Liver (tissue), 9 donors: ENCODE data around the gene PPP1R14C. TPM values are rescaled to one million over a fixed set of nuclear protein-coding genes. Genes with fewer than 3 reads are reported as not detected.

Experiments used
- DNase-seq: peaks from one replicate; pipeline ENCODE4 v3.0.0-alpha.2; 2017; ENCODE audit warnings: low spot score
- H3K27ac ChIP-seq, 2 donors: one replicate each; pipeline ENCODE4 v1.7.0; 2013; ENCODE audit warnings: inconsistent platforms in 2 of 2, low read length in 2 of 2, control low read depth in 1 of 2, low read depth in 1 of 2, mild to moderate bottlenecking in 1 of 2
- H3K27me3 ChIP-seq, 4 donors: one replicate each; pipeline versions ENCODE4 v1.6.1 to v1.7.0; 2013; ENCODE audit warnings: low read length in 3 of 4, inconsistent platforms in 1 of 4, mild to moderate bottlenecking in 1 of 4, moderate library complexity in 1 of 4; ENCODE audit not compliant: control insufficient read depth in 4 of 4, insufficient read depth in 4 of 4
- H3K36me3 ChIP-seq, 4 donors: one replicate each; pipeline versions ENCODE4 v1.6.1 to v1.7.0; 2013; ENCODE audit warnings: low read length in 3 of 4, mild to moderate bottlenecking in 3 of 4, low read depth in 1 of 4, moderate library complexity in 1 of 4; ENCODE audit not compliant: control insufficient read depth in 4 of 4, insufficient read depth in 3 of 4
- H3K4me1 ChIP-seq, 4 donors: one replicate each; pipeline versions ENCODE4 v1.6.1 to v1.7.0; 2013; ENCODE audit warnings: low read length in 3 of 4, mild to moderate bottlenecking in 3 of 4, moderate library complexity in 1 of 4; ENCODE audit not compliant: control insufficient read depth in 4 of 4, insufficient read depth in 4 of 4
- H3K4me3 ChIP-seq, 3 donors: one replicate each; pipeline versions ENCODE4 v1.6.1 to v1.7.0; 2013; ENCODE audit warnings: low read length in 3 of 3, control low read depth in 1 of 3, low read depth in 1 of 3, mild to moderate bottlenecking in 1 of 3
- H3K9ac ChIP-seq, 2 donors: one replicate each; pipeline ENCODE4 v1.7.0; 2013; ENCODE audit warnings: low read length in 2 of 2, mild to moderate bottlenecking in 2 of 2, moderate library complexity in 2 of 2, control low read depth in 1 of 2, low read depth in 1 of 2
- H3K9me3 ChIP-seq, 4 donors: one replicate each; pipeline versions ENCODE4 v1.6.1 to v1.7.0; 2013; ENCODE audit warnings: low read length in 3 of 4; ENCODE audit not compliant: control insufficient read depth in 4 of 4
- EGR1 ChIP-seq, 2 donors: IDR thresholded peaks; 2 replicates each; pipeline ENCODE4 v1.6.1; 2016 to 2018; ENCODE audit warnings: antibody characterized with exemption in 2 of 2, low read depth in 2 of 2
- FOXA1 ChIP-seq: IDR thresholded peaks from 2 replicates; pipeline ENCODE4 v1.6.1; 2016; ENCODE audit warnings: antibody characterized with exemption
- FOXA2 ChIP-seq: IDR thresholded peaks from 2 replicates; pipeline ENCODE4 v1.6.1; 2016; ENCODE audit warnings: antibody characterized with exemption
- GABPA ChIP-seq, 2 donors: IDR thresholded peaks in 1 of 2; conservative IDR thresholded peaks in 1 of 2; 2 replicates each; pipeline ENCODE4 v1.6.1; 2016; ENCODE audit warnings: antibody characterized with exemption in 2 of 2, mild to moderate bottlenecking in 1 of 2, moderate library complexity in 1 of 2
- HNF4A ChIP-seq, 2 donors: conservative IDR thresholded peaks; 2 replicates each; pipeline ENCODE4 v1.6.1; 2016; ENCODE audit warnings: antibody characterized with exemption in 2 of 2, mild to moderate bottlenecking in 2 of 2
- HNF4G ChIP-seq: IDR thresholded peaks from 2 replicates; pipeline ENCODE4 v1.6.1; 2016; ENCODE audit warnings: antibody characterized with exemption
- JUND ChIP-seq, 2 donors: IDR thresholded peaks; 2 replicates each; pipeline ENCODE4 v1.6.1; 2016; ENCODE audit warnings: antibody characterized with exemption in 2 of 2
- NR2F2 ChIP-seq: IDR thresholded peaks from 2 replicates; pipeline ENCODE4 v1.6.1; 2016; ENCODE audit warnings: antibody characterized with exemption
- RAD21 ChIP-seq, 2 donors: IDR thresholded peaks; 2 replicates each; pipeline ENCODE4 v1.6.1; 2016; ENCODE audit warnings: antibody characterized with exemption in 2 of 2, mild to moderate bottlenecking in 2 of 2
- RXRA ChIP-seq, 2 donors: IDR thresholded peaks; 2 replicates each; pipeline ENCODE4 v1.6.1; 2017 to 2018; ENCODE audit warnings: antibody characterized with exemption in 2 of 2, mild to moderate bottlenecking in 1 of 2
- SP1 ChIP-seq: IDR thresholded peaks from 2 replicates; pipeline ENCODE4 v1.6.1; 2018; ENCODE audit warnings: antibody characterized with exemption, mild to moderate bottlenecking
- TAF1 ChIP-seq: conservative IDR thresholded peaks from 2 replicates; pipeline ENCODE4 v1.6.1; 2016; ENCODE audit warnings: antibody characterized with exemption, mild to moderate bottlenecking
- YY1 ChIP-seq: IDR thresholded peaks from 2 replicates; pipeline ENCODE4 v1.6.1; 2016; ENCODE audit warnings: antibody characterized with exemption, mild to moderate bottlenecking
- WGBS: extraction: QIAGEN DNeasy Blood & Tissue Kit; methylation state at CpG from one replicate; pipeline ENCODE4 v1.1.7; 2013; 5-methylcytosine and 5-hydroxymethylcytosine counted together
- polyA plus RNA-seq, 2 donors: library from polyadenylated mRNA; stranded (reverse) in 1 of 2; unstranded in 1 of 2; fragments of 200-250 nt in 1 of 2; fragments of >200 nt in 1 of 2; fragmentation: Nextera tagmentation in 1 of 2; extraction: Ambion mirVana in 1 of 2; gene quantifications; one replicate each; pipeline versions ENCODE4 v1.2.1 to v1.2.3, GENCODE V29; 2013 to 2015
- total RNA-seq, 2 donors: library from RNA; depleted of rRNA; stranded (reverse); fragments of >200 nt; gene quantifications; one replicate each; pipeline ENCODE4 v1.2.3, GENCODE V29; 2014
- TF ChIP-seq, protein P1 (sequence below): IDR thresholded peaks from 2 replicates; pipeline ENCODE4 v1.6.1; 2016; ENCODE audit warnings: antibody characterized with exemption
- TF ChIP-seq, protein P2 (sequence below): fragments of 150-350 bp; IDR thresholded peaks from 2 replicates; pipeline ENCODE4 v1.5.1; 2017; ENCODE audit warnings: improper control_type of control experiment, low read depth, low read length; ENCODE audit not compliant: missing input control
- TF ChIP-seq, protein P3 (sequence below): IDR thresholded peaks from 2 replicates; pipeline ENCODE4 v1.6.1; 2016; ENCODE audit warnings: antibody characterized with exemption
- TF ChIP-seq, protein P4 (sequence below): IDR thresholded peaks from 2 replicates; pipeline ENCODE4 v1.6.1; 2016; ENCODE audit warnings: antibody characterized with exemption
- TF ChIP-seq, protein P5 (sequence below): IDR thresholded peaks from 2 replicates; pipeline ENCODE4 v1.6.1; 2016; ENCODE audit warnings: antibody characterized with exemption, mild to moderate bottlenecking
- donor health status: healthy.
- donor health status: healthy.
- donor health status: healthy.
- donor health status: healthy.
- donor health status: healthy.

Gene PPP1R14C
- total and polyA plus RNA-seq, 4 donors, result 0.05 TPM; not detected in 3

DNA sequence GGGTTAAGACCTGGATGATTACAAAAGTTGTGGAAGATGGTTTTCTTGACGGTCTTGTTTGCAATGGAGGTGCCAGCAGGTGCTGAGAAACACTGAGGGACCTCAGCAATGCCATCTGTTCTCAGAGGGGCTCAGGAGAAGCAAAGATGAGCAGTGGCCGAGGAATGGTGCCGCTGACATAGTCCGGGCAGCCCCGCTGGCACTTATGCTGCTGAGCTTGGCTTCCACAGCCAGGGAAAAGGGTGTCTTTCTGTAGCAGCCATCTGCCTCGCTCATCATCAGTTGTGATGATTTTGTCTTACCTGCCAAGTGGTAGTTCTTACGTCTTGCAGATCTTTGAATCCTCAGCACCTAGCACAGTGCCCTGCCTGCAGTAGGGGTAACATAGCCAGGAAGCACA, 55.7 kb downstream of the PPP1R14C start:
- Histone ChIP-seq H3K27ac (no peak overlapping the region), H3K4me3 (no peak overlapping the region), H3K27me3 (no peaks in the 10 kb centered on the region), H3K36me3 (no peaks in the 10 kb centered on the region), H3K9me3 (no peaks in the 10 kb centered on the region), H3K9ac (no peak overlapping the region), H3K4me1 (peaks cover 2 to 13% (median 6%) of the 10 kb centered on the region in 4 donors)
- no peak for DNase-seq
- WGBS, result 95% methylated on average over 7 of the region's 7 CpGs
- TF ChIP-seq, protein P1, sequence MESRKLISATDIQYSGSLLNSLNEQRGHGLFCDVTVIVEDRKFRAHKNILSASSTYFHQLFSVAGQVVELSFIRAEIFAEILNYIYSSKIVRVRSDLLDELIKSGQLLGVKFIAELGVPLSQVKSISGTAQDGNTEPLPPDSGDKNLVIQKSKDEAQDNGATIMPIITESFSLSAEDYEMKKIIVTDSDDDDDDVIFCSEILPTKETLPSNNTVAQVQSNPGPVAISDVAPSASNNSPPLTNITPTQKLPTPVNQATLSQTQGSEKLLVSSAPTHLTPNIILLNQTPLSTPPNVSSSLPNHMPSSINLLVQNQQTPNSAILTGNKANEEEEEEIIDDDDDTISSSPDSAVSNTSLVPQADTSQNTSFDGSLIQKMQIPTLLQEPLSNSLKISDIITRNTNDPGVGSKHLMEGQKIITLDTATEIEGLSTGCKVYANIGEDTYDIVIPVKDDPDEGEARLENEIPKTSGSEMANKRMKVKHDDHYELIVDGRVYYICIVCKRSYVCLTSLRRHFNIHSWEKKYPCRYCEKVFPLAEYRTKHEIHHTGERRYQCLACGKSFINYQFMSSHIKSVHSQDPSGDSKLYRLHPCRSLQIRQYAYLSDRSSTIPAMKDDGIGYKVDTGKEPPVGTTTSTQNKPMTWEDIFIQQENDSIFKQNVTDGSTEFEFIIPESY, result no peak
- TF ChIP-seq SP1, result no peak
- TF ChIP-seq HNF4A (conservative IDR thresholded peaks at IDR 0.05), result no peak
- TF ChIP-seq YY1, result no peak
- TF ChIP-seq RXRA (IDR thresholded peaks at IDR 0.05), result no peak
- TF ChIP-seq, protein P2, sequence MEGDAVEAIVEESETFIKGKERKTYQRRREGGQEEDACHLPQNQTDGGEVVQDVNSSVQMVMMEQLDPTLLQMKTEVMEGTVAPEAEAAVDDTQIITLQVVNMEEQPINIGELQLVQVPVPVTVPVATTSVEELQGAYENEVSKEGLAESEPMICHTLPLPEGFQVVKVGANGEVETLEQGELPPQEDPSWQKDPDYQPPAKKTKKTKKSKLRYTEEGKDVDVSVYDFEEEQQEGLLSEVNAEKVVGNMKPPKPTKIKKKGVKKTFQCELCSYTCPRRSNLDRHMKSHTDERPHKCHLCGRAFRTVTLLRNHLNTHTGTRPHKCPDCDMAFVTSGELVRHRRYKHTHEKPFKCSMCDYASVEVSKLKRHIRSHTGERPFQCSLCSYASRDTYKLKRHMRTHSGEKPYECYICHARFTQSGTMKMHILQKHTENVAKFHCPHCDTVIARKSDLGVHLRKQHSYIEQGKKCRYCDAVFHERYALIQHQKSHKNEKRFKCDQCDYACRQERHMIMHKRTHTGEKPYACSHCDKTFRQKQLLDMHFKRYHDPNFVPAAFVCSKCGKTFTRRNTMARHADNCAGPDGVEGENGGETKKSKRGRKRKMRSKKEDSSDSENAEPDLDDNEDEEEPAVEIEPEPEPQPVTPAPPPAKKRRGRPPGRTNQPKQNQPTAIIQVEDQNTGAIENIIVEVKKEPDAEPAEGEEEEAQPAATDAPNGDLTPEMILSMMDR, result no peak
- no peak for TF ChIP-seq JUND (IDR thresholded peaks at IDR 0.05)
- no peak for TF ChIP-seq FOXA2
- TF ChIP-seq TAF1, result no peak
- TF ChIP-seq GABPA (IDR thresholded peaks at IDR 0.05 in 1 of 2, conservative IDR thresholded peaks at IDR 0.05 in 1 of 2), result no peak
- no peak for TF ChIP-seq HNF4G

DNA sequence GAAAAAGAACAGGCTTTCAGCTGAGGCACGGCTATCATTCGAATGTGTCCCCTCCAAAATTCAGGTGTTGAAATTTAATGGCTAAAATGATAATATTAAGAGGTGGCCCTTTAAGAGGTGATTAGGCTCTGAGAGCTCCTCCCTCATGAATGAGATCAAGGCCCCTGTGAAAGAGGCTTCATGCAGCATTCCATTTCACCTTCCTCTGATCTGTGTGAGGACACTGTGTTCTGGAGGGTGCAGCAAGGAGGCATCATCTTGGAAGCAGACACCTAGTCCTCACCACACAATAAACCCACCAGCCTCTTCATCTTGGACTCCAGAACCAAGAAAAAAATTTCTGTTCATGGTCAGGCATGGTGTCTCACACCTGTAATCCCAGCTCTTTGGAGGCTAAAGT, 56.4 kb downstream of the PPP1R14C start:
- Histone ChIP-seq H3K4me3 (no peak overlapping the region), H3K27me3 (no peaks in the 10 kb centered on the region), H3K4me1 (peaks cover 2 to 13% (median 6%) of the 10 kb centered on the region in 4 donors), H3K36me3 (no peaks in the 10 kb centered on the region), H3K9me3 (no peaks in the 10 kb centered on the region), H3K9ac (no peak overlapping the region), H3K27ac (no peak overlapping the region)
- no peak for DNase-seq
- 95% methylated on average over 2 of the region's 2 CpGs for WGBS
- TF ChIP-seq, protein P2, result no peak
- TF ChIP-seq HNF4A (conservative IDR thresholded peaks at IDR 0.05) (no peak), YY1 (no peak), GABPA (IDR thresholded peaks at IDR 0.05 in 1 of 2, conservative IDR thresholded peaks at IDR 0.05 in 1 of 2) (no peak), FOXA2 (no peak), TAF1 (no peak), RXRA (IDR thresholded peaks at IDR 0.05) (no peak), EGR1 (IDR thresholded peaks at IDR 0.05; ENCODE audit: low read depth in 2 of 2) (no peak), RAD21 (IDR thresholded peaks at IDR 0.05) (no peak), HNF4G (no peak), SP1 (no peak), JUND (IDR thresholded peaks at IDR 0.05) (no peak), NR2F2 (no peak), FOXA1 (no peak)
- TF ChIP-seq, protein P3, sequence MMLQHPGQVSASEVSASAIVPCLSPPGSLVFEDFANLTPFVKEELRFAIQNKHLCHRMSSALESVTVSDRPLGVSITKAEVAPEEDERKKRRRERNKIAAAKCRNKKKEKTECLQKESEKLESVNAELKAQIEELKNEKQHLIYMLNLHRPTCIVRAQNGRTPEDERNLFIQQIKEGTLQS, result no peak
- TF ChIP-seq, protein P4, sequence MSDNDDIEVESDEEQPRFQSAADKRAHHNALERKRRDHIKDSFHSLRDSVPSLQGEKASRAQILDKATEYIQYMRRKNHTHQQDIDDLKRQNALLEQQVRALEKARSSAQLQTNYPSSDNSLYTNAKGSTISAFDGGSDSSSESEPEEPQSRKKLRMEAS, result no peak
- TF ChIP-seq, protein P5, sequence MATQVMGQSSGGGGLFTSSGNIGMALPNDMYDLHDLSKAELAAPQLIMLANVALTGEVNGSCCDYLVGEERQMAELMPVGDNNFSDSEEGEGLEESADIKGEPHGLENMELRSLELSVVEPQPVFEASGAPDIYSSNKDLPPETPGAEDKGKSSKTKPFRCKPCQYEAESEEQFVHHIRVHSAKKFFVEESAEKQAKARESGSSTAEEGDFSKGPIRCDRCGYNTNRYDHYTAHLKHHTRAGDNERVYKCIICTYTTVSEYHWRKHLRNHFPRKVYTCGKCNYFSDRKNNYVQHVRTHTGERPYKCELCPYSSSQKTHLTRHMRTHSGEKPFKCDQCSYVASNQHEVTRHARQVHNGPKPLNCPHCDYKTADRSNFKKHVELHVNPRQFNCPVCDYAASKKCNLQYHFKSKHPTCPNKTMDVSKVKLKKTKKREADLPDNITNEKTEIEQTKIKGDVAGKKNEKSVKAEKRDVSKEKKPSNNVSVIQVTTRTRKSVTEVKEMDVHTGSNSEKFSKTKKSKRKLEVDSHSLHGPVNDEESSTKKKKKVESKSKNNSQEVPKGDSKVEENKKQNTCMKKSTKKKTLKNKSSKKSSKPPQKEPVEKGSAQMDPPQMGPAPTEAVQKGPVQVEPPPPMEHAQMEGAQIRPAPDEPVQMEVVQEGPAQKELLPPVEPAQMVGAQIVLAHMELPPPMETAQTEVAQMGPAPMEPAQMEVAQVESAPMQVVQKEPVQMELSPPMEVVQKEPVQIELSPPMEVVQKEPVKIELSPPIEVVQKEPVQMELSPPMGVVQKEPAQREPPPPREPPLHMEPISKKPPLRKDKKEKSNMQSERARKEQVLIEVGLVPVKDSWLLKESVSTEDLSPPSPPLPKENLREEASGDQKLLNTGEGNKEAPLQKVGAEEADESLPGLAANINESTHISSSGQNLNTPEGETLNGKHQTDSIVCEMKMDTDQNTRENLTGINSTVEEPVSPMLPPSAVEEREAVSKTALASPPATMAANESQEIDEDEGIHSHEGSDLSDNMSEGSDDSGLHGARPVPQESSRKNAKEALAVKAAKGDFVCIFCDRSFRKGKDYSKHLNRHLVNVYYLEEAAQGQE, result no peak
- TF ChIP-seq, protein P1, result no peak
